SK-N-MC (cell line): ENCODE data around the gene PARVB.

ENCODE experiments used
- EZH2 ChIP-seq: fragments of 200-600 bp; sonication (generic); IDR thresholded peaks from one replicate; pipeline ENCODE4 v1.6.1; 2017; ENCODE audit warnings: antibody characterized with exemption
- FOXP2 ChIP-seq: optimal IDR thresholded peaks from 2 replicates; pipeline ENCODE3; 2011; ENCODE audit warnings: mild to moderate bottlenecking, moderate library complexity; ENCODE audit not compliant: insufficient read depth; ENCODE audit errors: extremely low read length, control extremely low read depth

DNA sequence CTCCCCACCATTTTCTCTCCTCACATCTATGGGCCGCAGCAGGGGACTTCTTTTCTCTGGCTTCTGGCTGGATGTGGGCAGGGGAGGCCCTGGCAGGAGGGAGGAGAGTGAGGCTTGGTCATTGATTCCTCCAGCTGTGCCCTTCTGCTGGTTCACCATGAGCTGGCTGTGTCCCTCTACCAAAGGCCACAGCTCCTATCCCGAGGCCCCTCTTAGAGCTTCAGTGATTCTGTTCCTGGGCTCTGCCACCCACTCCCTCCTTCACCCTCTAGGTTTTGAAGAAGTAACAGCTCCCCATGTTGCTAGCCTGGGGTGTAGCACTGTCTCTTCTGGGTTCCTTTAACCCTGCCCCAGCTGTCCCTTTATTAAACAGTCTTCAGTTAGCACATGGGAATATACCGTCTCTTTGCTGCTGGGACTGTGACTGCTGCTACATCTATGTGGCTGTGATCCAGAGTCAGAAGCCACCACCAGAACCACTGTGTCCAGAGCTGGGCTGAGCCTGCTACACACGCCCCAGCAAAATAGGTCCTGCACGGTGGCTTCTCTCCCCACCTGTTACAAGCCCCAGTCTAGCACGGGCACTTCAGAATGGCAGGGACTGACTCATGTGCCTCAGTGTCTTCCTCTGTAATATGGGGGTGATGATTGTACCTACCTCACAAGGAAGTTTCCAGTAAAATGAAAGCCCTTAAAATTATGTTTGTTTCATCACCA, 156.0 kb downstream of the PARVB start:
- no peak for TF ChIP-seq EZH2
- TF ChIP-seq FOXP2: no peak
